ENCODE data around the gene CAPRIN2.

DNA sequence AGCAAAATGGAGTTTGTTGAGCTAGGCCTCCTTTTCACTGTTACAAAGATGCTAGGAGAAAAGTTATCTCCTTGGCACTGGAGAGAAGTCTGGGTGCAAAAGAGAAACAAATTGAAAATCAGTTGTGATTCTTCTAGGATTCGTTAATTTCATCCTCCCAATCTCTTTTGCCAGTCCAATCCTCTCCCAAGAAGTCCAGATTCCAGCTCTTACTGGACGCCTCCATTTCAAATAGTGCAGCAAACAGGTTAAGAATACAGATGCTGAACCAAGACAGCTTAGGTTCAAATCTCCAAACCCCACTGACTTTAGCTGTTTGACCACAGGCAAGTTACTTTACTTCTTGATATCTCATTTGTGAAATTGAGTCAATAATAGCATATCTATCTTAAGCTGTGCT is 34.0 kb upstream of the CAPRIN2 start:
- TF ChIP-seq POLR2A (IDR thresholded peaks at IDR 0.05) = no peak
- TF ChIP-seq, protein P1, sequence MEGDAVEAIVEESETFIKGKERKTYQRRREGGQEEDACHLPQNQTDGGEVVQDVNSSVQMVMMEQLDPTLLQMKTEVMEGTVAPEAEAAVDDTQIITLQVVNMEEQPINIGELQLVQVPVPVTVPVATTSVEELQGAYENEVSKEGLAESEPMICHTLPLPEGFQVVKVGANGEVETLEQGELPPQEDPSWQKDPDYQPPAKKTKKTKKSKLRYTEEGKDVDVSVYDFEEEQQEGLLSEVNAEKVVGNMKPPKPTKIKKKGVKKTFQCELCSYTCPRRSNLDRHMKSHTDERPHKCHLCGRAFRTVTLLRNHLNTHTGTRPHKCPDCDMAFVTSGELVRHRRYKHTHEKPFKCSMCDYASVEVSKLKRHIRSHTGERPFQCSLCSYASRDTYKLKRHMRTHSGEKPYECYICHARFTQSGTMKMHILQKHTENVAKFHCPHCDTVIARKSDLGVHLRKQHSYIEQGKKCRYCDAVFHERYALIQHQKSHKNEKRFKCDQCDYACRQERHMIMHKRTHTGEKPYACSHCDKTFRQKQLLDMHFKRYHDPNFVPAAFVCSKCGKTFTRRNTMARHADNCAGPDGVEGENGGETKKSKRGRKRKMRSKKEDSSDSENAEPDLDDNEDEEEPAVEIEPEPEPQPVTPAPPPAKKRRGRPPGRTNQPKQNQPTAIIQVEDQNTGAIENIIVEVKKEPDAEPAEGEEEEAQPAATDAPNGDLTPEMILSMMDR (IDR thresholded peaks at IDR 0.05 in 4 of 5, conservative IDR thresholded peaks at IDR 0.05 in 1 of 5) = no peak

All from gastrocnemius medialis (tissue), 4 donors.